ENCODE data around the gene NFIX. TPM values are rescaled to one million over a fixed set of nuclear protein-coding genes. Genes with fewer than 3 reads are reported as not detected.
A peak's percentile ranks its signal among the peaks of the same experiment; 100 is the strongest.

Gene NFIX
- total and polyA plus RNA-seq, 9 of the 15 experiments (the other 6 are each of a cell fraction or from before 2014, with no cell fraction given): 0.28 to 26.8 (median 5.4) TPM

DNA sequence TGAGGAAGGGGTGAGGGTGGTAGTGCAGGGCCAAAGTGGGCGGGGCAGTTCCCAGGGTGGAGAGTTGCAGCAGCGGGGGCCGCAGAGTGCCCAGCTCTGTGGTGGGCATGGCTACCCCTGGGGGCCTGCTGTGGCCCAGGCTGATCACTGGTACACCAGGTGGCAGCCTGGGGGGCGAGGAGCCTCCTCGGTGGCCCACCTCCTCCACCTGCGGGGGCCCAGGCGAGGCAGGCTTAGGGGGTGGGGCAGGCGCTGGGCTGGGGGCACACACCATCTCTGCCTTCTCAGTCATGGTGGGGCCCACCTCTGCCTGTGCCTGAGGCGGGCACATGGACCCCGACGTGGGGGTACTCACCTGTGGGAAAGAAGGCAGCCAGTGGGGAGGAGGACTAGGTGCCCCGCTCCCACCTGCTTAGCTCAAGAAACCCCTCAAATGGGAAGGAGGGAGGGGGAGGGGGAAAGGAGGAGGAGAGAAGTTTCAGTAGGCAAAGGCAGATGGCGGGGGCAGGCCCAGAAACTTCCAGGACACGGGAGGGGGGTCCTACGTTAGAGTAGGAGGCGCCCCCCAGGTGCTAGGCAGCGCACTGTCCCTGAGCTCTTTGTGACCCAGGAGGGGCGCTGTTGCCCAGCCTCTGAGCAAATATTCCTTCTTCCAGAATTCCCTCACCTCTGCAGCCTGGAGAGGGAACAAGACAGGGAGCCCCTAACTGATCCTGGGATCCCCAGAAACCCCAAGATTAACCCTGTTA, 105.7 kb downstream of the NFIX start (continued):
- TF ChIP-seq HNRNPH1 (optimal IDR thresholded peaks at IDR 0.05; ENCODE audit: low read depth, low read length): no peak
- TF ChIP-seq LCOR (CRISPR knock-in tag; IDR thresholded peaks at IDR 0.05): no peak
- TF ChIP-seq, protein P1, sequence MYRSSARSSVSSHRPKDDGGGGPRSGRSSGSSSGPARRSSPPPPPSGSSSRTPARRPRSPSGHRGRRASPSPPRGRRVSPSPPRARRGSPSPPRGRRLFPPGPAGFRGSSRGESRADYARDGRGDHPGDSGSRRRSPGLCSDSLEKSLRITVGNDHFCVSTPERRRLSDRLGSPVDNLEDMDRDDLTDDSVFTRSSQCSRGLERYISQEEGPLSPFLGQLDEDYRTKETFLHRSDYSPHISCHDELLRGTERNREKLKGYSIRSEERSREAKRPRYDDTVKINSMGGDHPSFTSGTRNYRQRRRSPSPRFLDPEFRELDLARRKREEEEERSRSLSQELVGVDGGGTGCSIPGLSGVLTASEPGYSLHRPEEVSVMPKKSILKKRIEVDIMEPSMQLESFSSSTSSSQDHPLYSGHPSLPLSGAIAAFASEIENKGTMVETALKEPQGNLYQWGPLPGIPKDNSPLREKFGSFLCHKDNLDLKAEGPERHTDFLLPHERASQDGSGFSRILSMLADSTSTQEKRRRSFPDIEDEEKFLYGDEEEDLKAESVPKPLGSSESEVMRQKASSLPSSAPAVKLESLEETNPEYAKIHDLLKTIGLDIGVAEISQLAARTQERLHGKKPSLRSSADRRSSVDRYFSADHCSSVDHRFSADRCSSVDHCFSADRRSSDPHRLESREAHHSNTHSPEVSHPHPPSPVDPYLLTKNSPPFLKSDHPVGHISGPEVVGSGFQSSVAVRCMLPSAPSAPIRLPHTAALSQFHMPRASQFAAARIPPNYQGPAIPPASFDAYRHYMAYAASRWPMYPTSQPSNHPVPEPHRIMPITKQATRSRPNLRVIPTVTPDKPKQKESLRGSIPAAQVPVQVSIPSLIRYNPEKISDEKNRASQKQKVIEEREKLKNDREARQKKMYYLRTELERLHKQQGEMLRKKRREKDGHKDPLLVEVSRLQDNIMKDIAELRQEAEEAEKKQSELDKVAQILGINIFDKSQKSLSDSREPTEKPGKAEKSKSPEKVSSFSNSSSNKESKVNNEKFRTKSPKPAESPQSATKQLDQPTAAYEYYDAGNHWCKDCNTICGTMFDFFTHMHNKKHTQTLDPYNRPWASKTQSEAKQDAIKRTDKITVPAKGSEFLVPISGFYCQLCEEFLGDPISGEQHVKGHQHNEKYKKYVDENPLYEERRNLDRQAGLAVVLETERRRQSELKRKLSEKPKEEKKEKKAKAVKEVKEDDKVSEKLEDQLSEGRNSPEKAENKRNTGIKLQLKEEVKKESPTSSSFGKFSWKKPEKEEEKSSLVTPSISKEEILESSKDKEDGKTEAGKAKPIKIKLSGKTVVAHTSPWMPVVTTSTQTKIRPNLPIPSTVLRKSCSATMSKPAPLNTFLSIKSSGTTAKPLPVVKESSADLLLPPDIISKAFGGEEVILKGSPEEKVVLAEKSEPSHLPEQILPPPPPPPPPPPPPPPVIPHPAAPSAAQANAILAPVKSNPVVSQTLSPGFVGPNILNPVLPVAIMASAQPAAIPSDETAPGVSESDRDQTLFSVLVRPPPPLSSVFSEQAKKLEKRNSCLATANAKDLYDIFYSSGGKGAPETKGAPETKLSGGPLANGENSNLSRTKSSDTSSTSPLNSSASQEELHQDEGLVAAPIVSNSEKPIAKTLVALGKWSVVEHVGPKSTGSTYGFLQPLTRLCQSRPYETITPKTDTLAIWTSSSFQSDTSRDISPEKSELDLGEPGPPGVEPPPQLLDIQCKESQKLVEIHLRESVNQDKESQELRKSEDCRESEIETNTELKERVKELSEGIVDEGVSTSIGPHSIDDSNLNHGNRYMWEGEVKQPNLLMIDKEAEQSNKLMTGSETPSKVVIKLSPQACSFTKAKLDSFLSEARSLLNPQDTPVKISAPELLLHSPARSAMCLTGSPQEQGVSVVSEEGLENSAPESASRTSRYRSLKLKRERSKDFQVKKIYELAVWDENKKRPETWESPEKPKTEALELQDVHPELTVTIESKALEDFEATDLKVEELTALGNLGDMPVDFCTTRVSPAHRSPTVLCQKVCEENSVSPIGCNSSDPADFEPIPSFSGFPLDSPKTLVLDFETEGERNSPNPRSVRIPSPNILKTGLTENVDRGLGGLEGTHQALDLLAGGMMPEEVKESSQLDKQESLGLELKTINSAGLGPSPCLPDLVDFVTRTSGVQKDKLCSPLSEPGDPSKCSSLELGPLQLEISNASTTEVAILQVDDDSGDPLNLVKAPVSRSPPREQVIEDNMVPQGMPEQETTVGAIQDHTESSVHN (IDR thresholded peaks at IDR 0.05; ENCODE audit: borderline replicate concordance in 1 of 2, low read depth in 1 of 2): no peak
- no peak for TF ChIP-seq ZNF436 (CRISPR knock-in tag; IDR thresholded peaks at IDR 0.05)
- TF ChIP-seq CBFB (CRISPR knock-in tag; IDR thresholded peaks at IDR 0.05): no peak
- TF ChIP-seq TRIM28 (IDR thresholded peaks at IDR 0.05): no peak
- TF ChIP-seq, protein P2, sequence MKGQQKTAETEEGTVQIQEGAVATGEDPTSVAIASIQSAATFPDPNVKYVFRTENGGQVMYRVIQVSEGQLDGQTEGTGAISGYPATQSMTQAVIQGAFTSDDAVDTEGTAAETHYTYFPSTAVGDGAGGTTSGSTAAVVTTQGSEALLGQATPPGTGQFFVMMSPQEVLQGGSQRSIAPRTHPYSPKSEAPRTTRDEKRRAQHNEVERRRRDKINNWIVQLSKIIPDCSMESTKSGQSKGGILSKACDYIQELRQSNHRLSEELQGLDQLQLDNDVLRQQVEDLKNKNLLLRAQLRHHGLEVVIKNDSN (CRISPR knock-in tag; IDR thresholded peaks at IDR 0.05): no peak
- 0 out of 2 replicates have a peak, but pooled peaks have one; percentile 32 for TF ChIP-seq PHTF2 (CRISPR knock-in tag; IDR thresholded peaks at IDR 0.05)
- TF ChIP-seq CBX5 (IDR thresholded peaks at IDR 0.05; ENCODE audit: borderline replicate concordance, low read depth): no peak
- 0 out of 4 replicates have a peak, but pooled peaks of 1 of the 2 experiments have one; percentile 38 for TF ChIP-seq RCOR1 (IDR thresholded peaks at IDR 0.05; ENCODE audit: borderline replicate concordance in 1 of 2, low read depth in 2 of 2, low read length in 2 of 2)
- no peak for TF ChIP-seq BCOR (IDR thresholded peaks at IDR 0.05)
- TF ChIP-seq ERF (CRISPR knock-in tag; IDR thresholded peaks at IDR 0.05): no peak
- TF ChIP-seq, protein P3, sequence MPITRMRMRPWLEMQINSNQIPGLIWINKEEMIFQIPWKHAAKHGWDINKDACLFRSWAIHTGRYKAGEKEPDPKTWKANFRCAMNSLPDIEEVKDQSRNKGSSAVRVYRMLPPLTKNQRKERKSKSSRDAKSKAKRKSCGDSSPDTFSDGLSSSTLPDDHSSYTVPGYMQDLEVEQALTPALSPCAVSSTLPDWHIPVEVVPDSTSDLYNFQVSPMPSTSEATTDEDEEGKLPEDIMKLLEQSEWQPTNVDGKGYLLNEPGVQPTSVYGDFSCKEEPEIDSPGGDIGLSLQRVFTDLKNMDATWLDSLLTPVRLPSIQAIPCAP (CRISPR knock-in tag; IDR thresholded peaks at IDR 0.05; ENCODE audit: borderline replicate concordance): no peak
- TF ChIP-seq DNMT1 (IDR thresholded peaks at IDR 0.05): no peak
- TF ChIP-seq, protein P4, sequence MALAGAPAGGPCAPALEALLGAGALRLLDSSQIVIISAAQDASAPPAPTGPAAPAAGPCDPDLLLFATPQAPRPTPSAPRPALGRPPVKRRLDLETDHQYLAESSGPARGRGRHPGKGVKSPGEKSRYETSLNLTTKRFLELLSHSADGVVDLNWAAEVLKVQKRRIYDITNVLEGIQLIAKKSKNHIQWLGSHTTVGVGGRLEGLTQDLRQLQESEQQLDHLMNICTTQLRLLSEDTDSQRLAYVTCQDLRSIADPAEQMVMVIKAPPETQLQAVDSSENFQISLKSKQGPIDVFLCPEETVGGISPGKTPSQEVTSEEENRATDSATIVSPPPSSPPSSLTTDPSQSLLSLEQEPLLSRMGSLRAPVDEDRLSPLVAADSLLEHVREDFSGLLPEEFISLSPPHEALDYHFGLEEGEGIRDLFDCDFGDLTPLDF (CRISPR knock-in tag; IDR thresholded peaks at IDR 0.05): no peak
- TF ChIP-seq HEY1 (CRISPR knock-in tag; IDR thresholded peaks at IDR 0.05; ENCODE audit: borderline replicate concordance): no peak
- no peak for TF ChIP-seq ARNT (IDR thresholded peaks at IDR 0.05)
- TF ChIP-seq CEBPB (tag; IDR thresholded peaks at IDR 0.05): no peak
